NB4 (cell line): Measurements from ENCODE around the gene GAB2.

ENCODE experiments used
- DNase-seq: peaks from one replicate; pipeline ENCODE4 v3.0.0; 2010; ENCODE audit warnings: low read depth
- H3K4me3 ChIP-seq: one replicate; pipeline ENCODE4 v1.5.1; 2011; ENCODE audit warnings: mild to moderate bottlenecking, low read depth, low read length, moderate library complexity
- MYC ChIP-seq: IDR thresholded peaks from 2 replicates; pipeline ENCODE4 v1.6.1; 2011; ENCODE audit warnings: low read depth, low read length
- POLR2A ChIP-seq: IDR thresholded peaks from 2 replicates; pipeline ENCODE4 v1.6.1; 2011; ENCODE audit warnings: mild to moderate bottlenecking; ENCODE audit not compliant: insufficient read length; ENCODE audit errors: extremely low read depth
- TF ChIP-seq, protein P1 (sequence below): IDR thresholded peaks from one replicate; pipeline ENCODE4 v1.5.1; 2012; ENCODE audit warnings: low read depth, low read length
- TF ChIP-seq, protein P2 (sequence below): IDR thresholded peaks from 2 replicates; pipeline ENCODE4 v1.6.1; 2011; ENCODE audit warnings: low read depth, low read length

GAB2 gene

DNA sequence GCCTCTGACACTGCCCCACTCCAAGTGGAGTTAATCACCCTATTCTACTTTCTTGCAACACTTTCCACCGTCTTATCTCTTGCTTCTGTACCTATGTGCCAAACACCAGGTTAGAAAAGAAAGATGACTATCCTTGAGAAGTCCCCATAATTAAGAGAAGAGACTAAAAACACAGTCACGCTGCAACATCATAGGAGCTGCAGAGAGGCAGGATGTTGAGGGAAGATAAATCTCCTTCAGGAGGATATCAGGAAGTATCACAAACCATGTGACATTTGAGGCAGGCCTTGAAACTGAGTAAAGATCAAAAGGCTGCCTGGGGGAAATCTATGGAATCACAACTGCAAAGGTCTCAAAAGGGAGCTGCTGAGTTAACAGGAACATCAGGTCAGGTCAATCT is 24.8 kb downstream of the GAB2 start:
- no peak overlapping the region for H3K4me3 ChIP-seq
- TF ChIP-seq, protein P1, sequence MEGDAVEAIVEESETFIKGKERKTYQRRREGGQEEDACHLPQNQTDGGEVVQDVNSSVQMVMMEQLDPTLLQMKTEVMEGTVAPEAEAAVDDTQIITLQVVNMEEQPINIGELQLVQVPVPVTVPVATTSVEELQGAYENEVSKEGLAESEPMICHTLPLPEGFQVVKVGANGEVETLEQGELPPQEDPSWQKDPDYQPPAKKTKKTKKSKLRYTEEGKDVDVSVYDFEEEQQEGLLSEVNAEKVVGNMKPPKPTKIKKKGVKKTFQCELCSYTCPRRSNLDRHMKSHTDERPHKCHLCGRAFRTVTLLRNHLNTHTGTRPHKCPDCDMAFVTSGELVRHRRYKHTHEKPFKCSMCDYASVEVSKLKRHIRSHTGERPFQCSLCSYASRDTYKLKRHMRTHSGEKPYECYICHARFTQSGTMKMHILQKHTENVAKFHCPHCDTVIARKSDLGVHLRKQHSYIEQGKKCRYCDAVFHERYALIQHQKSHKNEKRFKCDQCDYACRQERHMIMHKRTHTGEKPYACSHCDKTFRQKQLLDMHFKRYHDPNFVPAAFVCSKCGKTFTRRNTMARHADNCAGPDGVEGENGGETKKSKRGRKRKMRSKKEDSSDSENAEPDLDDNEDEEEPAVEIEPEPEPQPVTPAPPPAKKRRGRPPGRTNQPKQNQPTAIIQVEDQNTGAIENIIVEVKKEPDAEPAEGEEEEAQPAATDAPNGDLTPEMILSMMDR = no peak
- TF ChIP-seq POLR2A (no peak), MYC (no peak)
- TF ChIP-seq, protein P2, sequence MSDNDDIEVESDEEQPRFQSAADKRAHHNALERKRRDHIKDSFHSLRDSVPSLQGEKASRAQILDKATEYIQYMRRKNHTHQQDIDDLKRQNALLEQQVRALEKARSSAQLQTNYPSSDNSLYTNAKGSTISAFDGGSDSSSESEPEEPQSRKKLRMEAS = no peak
- no peak for DNase-seq

DNA sequence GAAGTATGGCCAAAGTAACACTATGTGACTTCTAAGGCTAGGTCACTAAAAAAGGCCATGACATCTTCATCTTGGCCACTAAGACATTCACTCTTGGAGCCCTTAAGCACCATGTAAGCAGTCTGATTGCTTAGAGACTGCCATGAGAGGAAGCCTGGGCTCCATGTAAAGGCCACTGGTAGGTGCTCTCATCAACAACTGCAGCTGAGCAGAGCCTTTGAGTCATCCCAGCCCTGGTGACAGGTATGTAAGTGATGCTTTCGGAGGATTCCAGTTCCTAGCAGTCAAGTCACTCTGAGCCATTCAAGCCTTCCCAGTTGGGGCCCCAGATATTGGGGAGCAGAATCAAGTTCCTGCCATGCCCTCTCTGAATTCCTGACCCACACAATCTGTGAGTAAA is 26.2 kb downstream of the GAB2 start:
- no peak overlapping the region for H3K4me3 ChIP-seq
- no peak for DNase-seq
- TF ChIP-seq, protein P2 = no peak
- TF ChIP-seq POLR2A = no peak
- TF ChIP-seq MYC = no peak

DNA sequence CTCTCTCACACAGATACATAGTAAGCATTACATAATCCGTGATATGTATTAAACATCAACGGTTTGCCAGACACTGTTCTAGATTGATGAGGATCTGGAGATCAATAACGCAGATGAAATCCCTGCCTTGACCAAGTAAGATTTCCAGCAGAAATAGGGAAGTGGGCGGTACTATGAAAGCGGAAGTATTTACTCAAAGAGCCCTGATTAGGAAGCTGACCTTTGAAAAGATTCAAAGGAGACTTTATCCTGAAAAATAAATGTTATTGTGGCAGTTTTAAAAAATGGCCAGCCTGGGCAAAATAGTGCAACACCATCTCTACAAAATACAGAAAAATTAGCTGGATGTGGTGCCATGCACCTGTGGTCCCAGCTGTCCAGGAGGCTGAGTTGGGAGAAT is 26.8 kb downstream of the GAB2 start:
- DNase-seq = no peak
- H3K4me3 ChIP-seq = no peak overlapping the region
- TF ChIP-seq MYC (no peak), POLR2A (no peak)
- TF ChIP-seq, protein P1 = no peak
- TF ChIP-seq, protein P2 = no peak

DNA sequence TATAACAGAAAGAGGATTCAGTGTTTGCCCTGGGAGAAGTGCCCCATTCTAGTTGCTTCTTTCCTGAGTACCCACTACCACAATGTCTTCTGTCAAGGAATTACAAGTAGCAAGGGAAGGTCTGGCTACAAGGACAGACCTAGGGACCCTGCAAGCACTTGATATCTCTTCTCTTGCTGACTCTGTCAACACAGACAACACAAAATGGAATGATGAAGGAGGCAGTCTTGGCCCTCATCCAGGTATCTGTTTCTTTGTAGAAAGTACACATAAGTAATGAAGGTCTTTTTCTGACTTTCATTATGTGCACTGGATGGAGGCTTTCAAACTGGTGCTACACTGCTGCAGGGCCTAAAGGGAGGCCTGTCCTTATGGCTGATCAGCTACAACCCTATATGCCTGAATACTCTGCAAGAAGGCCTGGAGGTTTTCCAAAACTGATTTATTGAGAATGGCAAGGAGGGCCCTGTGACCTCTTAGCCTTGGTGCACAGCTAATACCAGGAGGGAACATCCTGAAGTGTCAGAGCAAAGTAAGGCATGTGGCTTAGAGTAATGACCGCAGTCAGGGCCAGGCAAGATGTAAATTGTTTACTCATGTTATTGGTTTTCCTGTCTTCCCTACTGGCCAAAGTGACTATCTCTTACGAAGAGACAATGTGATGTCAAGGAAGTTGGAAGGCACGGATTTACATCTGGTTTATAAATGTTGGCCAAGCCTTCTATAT is 31.2 kb downstream of the GAB2 start:
- no peak overlapping the region for H3K4me3 ChIP-seq
- TF ChIP-seq MYC = no peak
- TF ChIP-seq, protein P2 = no peak
- DNase-seq = no peak

DNA sequence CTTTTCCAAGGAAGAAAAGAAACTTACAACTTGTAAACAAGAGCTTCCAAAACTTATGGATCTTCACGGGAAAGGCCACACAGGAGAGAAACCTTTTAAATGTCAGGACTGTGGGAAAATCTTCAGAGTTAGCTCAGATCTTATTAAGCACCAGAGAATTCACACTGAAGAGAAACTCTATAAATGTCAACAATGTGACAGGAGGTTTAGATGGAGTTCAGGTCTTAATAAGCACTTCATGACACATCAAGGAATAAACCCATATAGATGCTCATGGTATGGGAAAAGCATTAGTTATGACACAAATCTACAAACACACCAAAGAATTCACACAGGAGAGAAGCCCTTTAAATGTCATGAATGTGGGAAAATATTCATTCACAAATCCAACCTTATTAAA is 32.4 kb downstream of the GAB2 start:
- DNase-seq = no peak
- TF ChIP-seq, protein P1 = no peak
- TF ChIP-seq MYC (no peak), POLR2A (no peak)
- TF ChIP-seq, protein P2 = no peak
- H3K4me3 ChIP-seq = no peak overlapping the region

DNA sequence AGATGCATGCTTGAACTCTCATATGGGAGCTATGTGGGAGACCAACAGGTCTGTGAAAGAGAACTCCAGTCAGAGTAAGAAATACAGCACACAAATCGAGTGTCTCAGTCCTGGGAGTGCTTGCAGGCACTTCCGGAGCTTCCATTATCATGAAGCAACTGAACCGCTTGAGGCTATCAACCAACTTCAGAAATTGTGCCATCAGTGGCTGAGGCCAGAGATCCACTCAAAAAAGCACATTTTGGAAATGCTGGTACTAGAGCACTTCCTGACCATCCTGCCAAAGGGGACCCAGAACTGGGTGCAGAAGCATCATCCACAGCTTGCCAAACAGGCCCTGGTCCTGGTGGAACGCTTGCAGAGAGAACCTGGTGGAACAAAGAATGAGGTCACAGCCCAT is 33.4 kb downstream of the GAB2 start:
- DNase-seq = no peak
- H3K4me3 ChIP-seq = no peak overlapping the region
- TF ChIP-seq, protein P2 = no peak
- TF ChIP-seq, protein P1 = no peak
- no peak for TF ChIP-seq POLR2A
- no peak for TF ChIP-seq MYC

DNA sequence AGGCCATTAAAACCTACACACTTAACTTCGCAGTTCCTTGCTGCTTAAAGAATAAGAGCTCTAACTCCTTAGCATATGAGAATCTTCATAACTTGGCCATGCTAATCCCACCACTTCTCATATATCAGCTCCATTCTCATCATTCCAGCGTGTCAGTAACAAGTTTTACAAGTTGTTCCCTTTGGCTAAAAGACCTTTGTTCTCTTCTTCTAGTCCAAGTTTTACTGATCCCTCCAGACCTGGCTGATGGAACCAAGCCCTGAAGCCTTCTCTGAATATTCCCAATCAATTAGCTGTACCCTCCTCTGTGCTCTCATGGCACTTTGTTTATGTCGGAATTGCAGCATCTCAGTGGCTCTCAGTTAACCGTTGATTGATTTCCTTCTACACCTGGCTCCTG is 35.8 kb downstream of the GAB2 start:
- TF ChIP-seq, protein P2 = no peak
- no peak for TF ChIP-seq MYC
- TF ChIP-seq, protein P1 = no peak
- TF ChIP-seq POLR2A = no peak
- no peak overlapping the region for H3K4me3 ChIP-seq
- DNase-seq = no peak
